Esophagus mucosa (tissue), 1 donor: ENCODE measurements around the gene PLPP1. TPM values are rescaled to one million over a fixed set of nuclear protein-coding genes. Genes with fewer than 3 reads are reported as not detected.
"Not testable (repeated sequence)": the region's sequence is repeated elsewhere in the genome, so short reads cannot be mapped to it uniquely, and the experiment has no call there.

Experiments
- ATAC-seq: fragments of 200-7000 bp; cut with Tn5 transposase; one replicate; pipeline ENCODE4 v1.9.1; 2020
- total RNA-seq: library from RNA; stranded (reverse); gene quantifications from one replicate; pipeline ENCODE4 v1.2.4, GENCODE V29; 2023
- donor health status: DM: yes; HTN: yes; CAD: no.

The PLPP1 gene
- total RNA-seq, 1 donor from 2014 or later: 16.2 TPM

GRCh38 chr5:55544341-55544740 lies 9.6 kb upstream of the PLPP1 start:
- no peak for ATAC-seq

- no peak for ATAC-seq
Observed at GRCh38 chr5:55541056-55541635, 6.4 kb upstream of the PLPP1 start.

GRCh38 chr5:55540525-55540924 lies 5.8 kb upstream of the PLPP1 start:
- ATAC-seq: no peak

GRCh38 chr5:55540024-55540423 lies 5.3 kb upstream of the PLPP1 start:
- no peak for ATAC-seq

GRCh38 chr5:55538661-55539060 lies 3.9 kb upstream of the PLPP1 start:
- ATAC-seq: no peak

DNA sequence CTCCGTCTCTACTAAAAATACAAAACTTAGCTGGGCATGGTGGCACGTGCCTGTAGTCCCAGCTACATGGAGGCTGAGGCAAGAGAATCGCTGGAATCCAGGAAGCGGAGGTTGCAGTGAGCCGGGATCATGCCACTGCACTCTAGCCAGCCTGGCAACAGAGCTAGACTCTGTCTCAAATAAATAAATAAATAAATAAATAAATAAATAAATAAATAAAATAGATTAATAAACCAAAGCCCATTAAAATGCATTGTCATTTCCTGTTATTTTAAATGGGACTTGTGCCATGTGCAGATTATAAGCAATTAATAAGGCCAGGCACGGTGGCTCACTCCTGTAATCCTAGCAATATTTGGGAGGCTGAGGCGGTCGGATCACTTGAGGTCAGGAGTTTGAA lies 2.6 kb upstream of the PLPP1 start:
- ATAC-seq: not testable (repeated sequence)

DNA sequence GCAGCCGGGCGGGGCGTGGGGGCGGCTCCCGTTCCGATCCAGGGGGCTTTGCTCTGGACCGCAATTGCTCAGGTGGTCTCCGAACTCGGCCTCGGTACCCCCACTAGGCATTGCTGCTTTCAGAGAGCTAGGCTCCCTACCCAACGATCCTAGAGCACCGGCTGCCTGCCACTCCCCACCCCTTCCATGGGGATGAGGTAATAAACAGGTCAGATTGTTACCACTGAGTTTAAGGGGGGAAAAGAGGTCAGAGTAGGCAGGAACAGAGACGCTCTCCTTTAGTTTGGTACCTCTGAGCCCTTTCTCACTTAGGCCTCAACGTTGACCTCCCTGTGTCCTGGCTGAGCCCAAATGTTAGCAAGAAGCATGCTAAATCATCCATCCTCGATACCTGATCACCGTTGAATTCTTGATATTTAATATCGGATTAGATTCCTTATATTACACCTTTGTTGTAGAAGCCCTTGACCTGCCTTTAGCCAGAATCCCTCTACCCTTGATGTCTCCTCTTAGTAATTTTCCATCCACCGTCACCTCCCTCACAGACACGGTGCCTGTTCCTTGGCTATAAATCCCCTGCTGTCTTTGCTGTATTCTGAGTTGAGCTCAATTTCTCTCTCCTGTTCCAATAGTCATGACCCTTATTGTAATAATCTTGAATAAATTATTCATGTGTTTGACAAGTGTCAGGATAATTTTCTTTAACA lies 588 bp upstream of the PLPP1 start:
- ATAC-seq: peak; percentile 33

DNA sequence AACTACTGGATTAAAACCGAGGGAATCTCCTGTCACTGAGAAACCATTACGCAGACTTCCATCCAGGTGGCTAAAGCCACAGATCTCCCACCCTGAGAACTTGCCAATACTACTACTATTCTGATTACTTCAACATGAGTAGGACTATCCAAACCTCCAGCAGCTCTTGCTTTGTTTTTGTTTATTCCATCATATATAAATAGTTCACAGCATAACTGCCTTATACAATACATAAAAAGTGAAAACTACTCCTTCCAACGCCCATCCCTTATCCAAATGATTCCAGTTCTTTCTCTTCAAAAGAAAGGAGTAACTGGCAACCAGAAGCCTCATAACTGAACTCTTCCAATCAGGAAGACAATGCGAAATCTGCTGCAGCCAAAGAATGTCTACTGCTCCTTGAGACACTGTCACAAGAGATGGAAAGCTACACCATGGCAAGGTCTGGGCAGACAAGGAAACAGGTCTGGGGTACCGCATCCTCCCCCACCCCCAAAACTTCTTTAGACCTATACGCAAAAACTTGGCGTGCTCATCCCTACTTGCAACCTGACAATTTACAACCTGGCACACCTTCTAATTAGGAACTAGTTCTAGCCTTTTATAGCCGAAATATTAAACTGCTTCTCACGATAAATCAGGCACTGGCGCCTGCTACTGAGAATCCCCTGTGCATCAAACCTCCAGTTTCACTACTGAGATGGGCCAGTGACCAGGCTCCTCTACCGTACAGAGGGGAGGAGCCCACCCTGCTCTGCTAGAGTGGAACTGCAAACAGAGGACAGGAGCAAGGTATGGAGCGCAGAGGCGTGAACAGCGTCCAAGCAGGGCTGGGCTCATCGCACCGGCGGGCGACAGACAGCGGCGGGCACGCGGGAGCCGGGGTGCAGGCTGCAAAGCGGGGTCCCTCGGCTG lies 986 bp downstream of the PLPP1 start:
- peak; percentile 65 for ATAC-seq

- no peak for ATAC-seq
Observed at GRCh38 chr5:55530669-55531068, 4.1 kb downstream of the PLPP1 start.

- ATAC-seq: no peak
Observed at GRCh38 chr5:55524816-55525215, 9.9 kb downstream of the PLPP1 start.

GRCh38 chr5:55523293-55523692 lies 11.5 kb downstream of the PLPP1 start:
- ATAC-seq: no peak

GRCh38 chr5:55521881-55522280 lies 12.9 kb downstream of the PLPP1 start:
- ATAC-seq: no peak

- no peak for ATAC-seq
Observed at GRCh38 chr5:55520117-55520839, 14.5 kb downstream of the PLPP1 start.

DNA sequence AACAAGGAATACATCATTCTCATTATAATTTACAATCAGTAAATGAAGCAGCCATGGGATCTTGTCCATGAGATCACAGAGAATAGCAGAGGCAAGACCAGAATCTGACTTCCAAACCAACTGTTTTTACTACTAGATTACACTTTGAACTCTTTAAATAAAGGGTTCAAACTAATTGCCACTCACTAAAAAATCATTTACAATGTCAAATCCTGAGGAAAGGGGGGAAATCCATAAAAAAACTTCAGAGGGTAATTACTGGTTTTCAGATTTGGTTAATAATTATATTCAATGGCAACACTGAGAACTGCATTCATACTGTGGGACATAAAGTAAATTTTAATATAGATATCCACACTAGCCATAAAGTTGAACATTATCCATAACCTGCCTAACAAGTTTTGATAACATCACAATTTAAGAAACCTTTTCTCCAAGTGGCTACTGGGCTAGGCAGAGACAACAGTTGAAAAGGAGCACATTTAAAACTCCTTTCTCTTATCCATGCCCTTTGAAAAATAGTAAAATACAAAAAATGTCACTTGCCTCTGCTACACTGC lies 15.9 kb downstream of the PLPP1 start:
- ATAC-seq: no peak

GRCh38 chr5:55517804-55518203 lies 17.0 kb downstream of the PLPP1 start:
- no peak for ATAC-seq

DNA sequence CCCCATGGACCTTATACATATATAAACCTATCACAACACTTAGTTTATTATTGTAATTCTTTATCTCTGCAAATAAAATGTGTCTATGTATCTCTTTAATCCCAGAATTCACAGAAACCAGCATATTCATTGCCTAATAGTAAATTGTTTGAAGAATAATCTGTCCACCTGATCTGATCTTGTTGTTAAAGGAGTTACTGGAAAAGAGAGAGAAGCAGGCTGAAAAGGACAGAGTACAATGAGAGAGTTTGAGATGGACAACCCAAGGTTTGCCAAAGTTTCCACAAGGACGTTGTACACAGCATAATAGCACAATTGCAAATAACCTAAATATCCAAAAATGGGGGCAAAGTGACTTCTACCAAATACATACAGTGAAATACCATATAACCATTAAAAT lies 23.8 kb downstream of the PLPP1 start:
- no peak for ATAC-seq

GRCh38 chr5:55510523-55510880 lies 24.3 kb downstream of the PLPP1 start:
- ATAC-seq: peak; percentile 73

DNA sequence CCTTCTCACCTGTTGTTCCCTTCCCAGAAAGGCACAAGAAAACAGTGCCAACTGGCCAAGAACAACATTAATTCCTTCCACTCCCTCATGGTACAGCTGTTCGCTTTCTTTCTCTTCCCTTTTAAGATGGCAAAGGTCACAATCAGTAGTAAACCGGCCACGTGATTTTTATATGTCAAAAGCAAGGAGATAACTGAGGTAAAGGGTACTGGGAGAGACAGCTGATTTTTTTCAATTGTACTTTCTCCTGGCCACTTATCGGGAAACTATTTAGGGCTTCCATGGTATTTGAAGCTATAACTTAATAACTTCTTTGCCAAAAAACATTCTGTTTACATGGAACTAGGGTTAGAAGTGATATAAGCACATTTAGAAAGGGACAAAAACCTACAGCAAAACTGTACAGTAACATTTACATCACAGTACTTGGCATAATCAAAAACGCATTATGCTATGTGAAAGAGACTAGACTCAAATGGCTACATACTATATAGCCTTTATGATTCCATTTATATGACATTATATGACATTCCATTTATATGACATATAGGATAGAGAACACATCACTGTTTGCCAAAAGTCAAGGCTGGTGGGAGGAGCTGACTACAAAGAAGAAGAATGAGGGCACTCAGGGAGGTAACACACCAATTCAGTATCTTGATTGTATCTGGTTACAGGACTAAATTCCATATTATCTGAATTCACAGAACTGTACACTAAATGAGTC lies 24.8 kb downstream of the PLPP1 start:
- peak; percentile 38 for ATAC-seq

DNA sequence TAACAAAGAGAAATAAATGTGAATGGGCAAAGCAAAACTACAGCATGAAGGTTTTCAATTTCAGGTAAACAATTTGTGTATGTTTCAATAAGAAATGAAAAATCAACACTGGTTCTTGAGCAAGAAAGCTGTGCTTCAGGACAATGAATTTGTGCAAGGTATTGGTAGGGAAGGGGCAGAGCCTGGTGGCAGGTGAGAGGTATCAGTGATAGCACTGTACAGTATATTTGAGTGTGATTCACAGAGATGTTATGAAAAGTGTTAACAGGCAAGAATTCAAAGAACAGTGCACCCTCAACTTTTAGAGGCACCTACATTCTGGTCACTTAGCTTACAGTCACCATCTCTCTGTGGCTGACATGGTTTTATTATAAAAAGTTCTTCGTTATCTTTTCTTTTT lies 25.7 kb downstream of the PLPP1 start:
- ATAC-seq: no peak

DNA sequence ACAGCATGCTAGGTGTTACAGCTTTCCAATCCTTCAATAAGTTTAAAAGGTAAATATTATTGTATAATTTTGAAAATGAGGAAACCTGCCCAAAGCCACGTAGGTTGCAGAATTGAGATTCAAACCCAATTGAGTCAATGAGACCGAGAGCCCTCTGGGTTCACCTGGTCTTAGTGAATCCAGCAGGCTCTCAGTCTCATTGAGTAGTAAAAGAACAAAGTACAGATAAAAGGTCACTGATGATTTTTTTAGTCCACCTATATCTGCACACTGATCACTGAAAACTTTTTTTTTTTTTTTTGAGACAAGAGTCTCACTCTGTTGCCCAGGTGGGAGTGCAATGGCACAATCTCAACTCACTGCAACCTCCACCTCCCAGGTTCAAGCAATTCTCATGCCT lies 27.2 kb downstream of the PLPP1 start:
- ATAC-seq: no peak

- not testable (repeated sequence) for ATAC-seq
Observed at GRCh38 chr5:55505711-55506110, 29.1 kb downstream of the PLPP1 start.

- not testable (repeated sequence) for ATAC-seq
Observed at GRCh38 chr5:55503917-55504316, 30.8 kb downstream of the PLPP1 start.
